Measurements from ENCODE around the gene DPH1.

The DPH1 gene

DNA sequence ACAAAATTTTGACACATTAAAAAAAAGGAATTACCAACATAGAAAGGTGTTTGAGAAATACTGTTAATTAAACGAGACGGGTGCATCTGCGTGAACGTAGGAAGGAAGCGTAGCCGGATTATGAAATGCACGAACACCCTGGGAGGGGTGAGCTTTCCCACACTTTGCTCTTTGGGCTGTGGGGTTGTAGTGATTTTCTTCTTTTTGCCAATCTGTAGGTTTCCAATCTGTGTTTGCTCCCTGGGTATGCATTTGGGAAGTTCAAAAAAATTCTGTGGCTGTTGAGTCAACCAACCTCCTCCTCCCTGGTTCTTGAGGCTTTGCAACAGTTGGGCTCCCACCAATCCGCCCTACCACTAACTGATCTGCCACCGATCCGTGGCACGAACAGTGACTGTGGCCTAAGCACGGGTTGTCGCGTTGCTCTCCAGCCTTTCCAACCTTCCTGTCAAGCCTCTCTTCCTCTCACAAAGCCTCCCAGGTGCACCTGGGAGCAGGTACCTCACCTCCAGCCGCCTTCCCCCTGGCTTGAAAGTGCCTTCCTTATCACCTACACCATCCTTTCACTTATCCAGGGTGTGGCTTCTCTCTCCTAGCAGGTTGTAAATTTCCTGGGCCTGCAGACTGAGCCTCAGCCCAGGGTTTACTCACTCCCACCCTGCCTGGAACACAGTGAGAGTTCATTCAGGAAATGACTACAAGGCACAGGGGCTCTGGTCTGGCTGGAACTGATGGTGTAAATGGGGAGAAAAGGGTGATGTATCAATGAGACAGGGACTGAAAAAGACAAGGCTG lies 21.4 kb upstream of the DPH1 start:
- peak; percentile 76 for DNase-seq

DNA sequence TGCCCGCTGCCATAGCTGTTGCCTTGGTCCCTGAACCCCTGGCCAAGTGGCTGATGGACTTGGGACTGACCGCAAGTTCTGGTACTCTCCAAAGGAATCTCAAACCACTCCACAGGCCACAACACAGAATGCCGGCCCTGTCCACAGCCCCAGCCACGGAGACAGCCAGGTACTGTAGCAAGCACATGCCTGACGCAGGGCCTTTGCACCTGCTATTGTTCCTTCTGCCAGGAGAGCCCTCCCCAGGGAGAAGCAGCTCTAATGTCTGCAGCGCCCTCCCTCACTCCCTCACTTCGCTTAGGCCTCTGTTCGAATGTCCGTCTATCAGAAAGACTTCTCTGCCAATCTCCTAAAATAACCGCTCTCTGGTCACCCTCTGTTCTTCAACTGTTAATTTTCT lies 20.2 kb upstream of the DPH1 start:
- no peak for DNase-seq

DNA sequence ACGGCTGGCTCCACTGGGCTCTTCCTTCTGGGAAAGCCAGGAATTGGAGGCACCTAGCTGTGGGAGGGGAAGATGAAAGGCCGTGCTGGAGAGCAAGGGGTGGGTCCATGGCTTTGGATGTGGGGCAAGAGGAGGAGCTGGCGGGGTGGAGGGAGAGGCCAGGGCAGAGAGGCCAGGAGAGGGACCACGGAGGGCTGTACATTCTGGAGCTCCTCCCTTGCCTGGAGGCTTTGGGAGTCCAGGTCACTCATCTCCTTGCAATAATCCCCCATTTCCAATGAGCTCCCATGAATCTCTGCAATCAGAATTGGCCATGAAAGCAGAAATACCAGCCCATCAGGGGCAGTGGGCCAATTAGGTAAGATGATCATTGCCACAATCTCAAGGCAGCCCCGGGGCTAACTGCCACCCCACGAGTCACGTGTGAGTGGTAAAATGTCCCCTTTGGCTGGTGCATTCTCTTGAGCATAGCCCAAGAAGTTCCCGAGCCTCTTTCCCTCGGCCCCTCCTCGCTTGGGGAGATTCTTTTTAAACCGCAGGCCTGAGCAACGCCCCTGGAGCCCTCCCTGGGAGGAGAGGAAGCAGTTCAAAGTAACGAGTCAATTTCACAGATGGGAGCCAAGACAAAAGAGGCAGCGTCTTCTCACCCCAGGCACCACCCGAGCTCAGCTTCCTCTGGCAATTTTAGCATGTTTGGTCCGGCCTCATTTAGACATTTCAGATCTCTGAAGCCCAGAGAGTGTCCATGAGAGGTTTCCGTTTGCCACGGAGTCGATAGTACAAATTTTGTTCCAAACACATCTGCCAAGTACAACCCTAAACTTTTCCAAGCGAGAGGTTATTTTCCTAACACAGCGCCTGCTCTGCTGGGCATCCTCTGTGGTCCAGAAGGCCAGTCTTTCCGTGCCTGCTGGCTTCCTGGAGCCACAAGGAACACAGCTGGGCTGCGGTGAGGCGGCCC lies 18.3 kb upstream of the DPH1 start:
- DNase-seq, result peak; percentile 96

DNA sequence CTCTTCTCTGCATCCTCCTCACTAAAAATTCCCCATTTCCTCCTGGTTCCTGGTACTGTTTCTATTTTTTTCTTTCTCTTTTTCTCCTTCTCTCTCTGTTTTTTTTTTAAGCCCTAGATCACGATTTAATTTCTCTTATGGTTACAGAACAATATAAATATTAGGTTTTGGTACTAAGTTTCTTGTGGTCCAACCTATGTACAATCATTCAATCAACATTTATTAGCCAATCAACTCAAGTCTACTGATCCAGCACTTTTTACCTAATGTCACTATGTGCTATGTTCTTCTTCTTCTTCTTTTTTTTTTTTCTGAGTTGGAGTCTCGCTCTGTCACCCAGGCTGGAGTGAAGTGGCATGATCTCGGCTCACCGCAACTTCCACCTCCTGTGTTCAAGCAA lies 17.5 kb upstream of the DPH1 start:
- DNase-seq, result no peak

DNA sequence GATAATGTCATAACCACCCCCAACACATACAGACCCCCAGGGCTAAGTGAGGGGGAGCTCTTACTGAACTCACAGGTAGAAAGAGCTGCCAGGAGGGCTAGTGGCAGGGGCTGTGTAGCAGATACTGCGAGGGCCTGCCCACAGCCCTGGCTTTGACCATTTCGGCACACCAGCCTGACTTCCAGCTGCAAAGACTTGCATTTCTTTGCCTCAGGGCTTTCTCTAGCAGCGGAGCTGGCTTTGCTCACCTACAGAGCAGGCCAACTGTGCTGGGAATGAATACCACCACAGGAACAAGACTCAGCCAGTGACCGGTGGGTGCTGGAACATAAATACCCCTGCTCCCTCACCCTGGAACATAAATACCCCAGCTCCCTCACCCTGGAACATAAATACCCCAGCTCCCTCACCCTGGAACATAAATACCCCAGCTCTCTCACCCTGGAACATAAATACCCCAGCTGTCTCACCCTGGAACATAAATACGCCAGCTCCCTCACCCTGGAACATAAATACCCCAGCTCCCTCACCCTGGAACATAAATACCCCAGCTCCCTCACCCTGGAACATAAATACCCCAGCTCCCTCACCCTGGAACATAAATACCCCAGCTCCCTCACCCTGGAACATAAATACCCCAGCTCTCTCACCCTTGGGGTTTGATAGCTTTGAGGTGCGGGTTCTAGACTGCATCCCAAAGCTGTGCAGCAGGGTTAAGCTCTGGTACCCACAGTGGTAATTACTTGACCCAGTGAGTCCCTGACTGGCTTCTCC lies 16.5 kb upstream of the DPH1 start:
- peak; percentile 96 for DNase-seq

DNA sequence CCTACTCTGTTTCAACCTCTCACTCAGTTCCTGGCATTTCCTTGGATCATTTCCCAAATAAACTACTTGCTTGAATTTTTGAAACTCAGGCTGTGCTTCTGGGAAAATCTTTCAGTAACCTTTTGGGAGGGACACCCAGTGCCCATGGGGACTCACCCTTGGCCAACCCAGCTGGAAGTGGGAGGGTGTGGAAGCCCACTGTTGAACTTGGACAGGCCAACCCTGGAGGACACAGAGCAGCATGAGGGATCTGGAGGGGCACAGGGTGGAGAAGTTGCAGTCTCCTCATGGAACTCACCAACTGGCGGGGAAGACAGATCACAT lies 16.0 kb upstream of the DPH1 start:
- DNase-seq, result peak; percentile 50

DNA sequence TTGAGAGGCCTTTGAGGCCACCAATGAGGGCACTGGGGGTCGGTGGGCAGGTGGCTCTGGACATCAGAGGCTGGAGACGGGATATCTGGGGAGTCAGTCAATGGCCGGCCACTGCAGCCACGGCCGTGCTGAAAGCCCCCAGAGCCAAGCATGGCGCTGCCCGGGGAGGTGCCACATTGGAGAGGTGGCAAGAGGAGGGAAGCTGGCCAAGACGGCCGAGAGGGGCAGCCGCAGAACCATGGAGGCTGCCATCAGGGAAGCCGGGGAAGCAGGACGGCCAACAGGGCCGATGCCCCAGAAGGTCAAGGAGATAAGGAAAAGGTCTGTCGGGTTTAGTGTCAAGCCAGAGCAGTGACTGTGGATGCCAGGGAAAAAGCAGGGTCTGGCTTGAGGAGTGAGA lies 14.6 kb upstream of the DPH1 start:
- no peak for DNase-seq

DNA sequence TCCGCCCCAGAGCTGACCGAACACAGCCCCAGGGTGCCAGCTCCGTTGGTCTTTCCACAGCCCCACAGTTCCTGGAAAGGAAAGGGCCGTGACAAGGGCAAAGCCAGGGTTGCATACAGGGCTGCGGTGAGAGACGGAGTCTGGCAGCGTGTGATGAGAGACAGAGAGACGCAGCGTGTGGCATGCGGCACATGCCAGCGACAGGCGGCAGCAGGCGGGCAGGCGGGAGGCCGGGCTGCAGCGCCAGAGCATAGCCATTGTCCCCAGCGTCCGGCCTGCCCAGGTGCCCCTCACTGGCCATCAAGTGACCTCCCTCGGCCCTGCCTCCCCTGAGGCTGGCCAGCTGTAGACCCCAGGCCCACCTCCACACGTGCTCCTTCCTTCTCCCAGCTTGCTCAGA lies 13.5 kb upstream of the DPH1 start:
- peak; percentile 46 for DNase-seq

DNA sequence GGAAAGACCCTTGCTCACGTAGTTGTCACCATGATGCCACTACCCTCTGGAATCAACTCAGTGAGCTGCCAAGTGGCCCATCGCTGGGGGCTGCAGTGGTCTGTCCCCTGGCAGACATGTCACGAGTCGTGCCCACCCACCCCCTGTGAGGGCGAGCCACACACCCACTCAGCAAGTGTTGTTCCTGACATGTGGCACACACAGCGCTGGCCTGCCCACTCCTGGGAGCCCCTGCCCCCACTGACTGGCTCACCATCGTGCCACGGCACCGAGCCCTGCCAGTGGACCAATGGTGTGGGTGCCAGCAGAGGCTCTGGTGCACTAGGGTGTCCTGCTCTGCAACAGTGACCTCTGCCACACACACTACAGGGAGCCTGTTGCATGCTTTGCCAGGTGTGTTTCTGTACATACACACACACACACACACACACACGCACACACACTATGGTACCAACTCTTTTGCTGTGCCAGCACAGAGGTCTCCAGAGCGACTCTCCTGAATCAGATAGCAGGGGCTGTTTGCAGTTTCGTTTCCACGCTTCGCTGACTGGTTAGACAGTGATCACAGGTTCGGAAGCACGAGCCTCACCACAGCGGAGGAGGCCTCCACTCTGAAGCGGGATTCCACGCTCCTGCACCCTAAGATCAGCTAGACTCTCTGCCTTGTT lies 12.5 kb upstream of the DPH1 start:
- peak; percentile 51 for DNase-seq

DNA sequence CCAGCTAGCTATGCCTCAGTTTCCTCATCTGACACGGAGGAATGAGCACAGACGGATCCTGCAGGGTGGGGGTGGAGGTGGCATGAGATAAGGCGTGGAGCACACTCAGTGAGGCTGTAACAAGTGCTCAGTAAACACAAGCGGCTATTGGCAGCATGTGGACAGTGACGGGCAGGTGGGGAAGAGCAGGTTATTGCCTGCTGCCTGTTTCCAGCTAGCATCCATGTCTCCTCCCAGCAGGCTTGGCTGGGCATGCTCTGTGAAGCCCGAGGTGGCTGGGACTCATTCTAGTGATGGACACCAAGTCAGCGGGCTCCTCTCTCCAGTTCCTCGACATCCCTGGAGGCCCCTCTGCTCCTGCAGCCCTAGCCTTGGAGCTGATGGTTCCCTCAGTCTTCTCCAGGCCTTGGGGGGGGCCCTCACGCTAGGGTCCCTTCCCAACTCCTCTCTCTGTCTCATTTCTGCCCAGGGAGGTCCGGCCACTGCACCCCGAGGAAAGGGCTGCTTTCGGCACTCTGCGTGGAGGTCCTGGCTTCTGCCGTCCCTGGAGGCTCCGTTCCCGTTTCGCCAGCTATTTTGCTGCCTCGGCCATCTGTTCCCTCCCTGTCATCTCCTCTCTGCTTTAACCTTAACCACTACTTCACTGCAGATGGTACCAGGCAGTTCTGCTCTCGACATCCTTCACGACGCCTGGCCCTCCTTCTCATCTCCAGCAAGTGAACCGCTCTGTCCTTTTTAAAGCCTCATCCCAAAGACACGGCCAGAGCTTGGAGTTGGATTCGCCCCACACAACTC lies 11.0 kb upstream of the DPH1 start:
- no peak for DNase-seq

DNA sequence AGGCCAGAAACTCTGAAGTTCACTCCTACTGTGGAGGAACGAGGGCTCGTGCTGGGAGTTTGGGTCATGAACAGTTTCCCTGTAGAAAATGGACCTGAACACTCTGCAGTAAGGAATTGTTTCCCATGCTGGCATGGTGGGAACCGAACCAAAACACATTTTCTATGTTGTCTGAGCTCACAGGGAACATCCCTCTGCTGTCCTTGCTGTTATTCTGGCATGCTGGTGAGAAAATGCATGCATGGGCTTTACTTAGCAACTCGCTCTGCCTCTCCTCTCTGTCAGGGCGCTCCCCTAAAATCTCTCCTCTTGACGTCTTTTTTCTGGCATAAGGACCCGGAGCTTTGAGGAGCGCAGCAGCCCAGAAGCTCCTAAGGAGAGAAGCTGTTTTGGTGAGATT lies 10.2 kb upstream of the DPH1 start:
- DNase-seq, result no peak

DNA sequence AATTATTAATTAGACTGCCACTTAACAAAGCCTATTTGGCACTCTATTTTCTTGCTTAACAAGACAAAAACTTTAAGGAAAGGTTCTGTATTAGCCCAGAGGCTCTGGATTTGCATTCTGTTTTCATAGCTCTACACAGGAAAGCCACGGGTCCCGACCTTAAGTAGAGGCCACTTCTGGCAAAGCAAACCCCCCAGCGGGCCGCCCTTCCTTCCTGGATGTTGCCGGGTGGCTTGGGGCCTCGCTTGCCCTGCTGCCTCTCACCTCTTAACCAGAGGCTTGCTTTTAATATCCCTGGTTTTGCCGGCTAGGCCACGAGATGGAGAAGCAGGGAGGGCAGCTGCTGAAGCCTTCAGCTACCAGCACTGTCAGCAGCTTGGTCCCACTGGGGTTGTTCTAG lies 9.2 kb upstream of the DPH1 start:
- DNase-seq, result no peak

DNA sequence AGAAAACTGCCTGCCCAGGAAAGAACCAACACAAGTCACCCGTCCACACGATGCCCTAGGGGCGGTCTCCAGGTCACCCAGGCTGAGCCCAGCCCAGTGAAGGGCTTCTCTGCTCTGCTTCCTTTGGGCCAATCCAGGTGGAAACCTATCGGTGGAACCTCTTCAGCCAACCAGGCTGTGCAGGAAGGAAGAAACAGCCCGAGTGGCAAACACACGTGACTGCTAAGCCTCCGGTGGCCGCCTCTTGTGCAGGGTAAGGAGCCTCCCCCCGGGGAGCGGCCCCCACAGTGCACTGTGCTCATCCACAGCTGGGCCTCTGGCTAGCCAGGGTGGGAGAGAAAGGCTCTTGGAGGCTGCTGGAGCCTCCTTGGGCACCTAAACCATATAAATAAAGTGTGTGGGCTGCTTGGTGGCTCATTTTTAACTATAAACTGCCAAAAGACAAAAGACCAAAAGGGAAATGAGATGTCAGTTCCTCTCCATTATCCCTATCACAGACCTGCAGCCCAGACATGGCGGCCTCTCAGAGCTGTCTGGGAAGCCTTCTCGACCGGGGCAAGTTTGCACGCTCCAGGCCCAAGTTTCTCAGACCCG lies 7.2 kb upstream of the DPH1 start:
- peak; percentile 52 for DNase-seq

DNA sequence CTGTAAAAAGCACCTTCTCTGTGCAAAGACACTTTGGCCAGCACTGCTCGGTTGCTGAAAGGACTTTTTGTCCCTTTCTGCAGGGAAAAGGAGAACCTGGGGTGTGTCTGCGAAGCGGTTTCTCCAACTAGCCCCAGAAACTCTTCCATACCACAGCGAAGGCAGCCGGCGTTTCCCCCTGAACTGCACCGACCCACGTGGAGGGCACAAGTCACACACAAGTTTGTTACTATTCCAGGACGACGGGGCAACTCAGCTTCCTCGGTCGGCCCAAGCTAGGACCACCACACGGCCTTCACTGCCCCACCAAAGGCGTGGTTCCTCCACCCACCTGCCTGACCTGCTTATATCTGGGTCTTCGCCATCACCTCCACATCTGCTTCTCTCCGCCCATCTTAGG lies 6.7 kb upstream of the DPH1 start:
- DNase-seq, result no peak

DNA sequence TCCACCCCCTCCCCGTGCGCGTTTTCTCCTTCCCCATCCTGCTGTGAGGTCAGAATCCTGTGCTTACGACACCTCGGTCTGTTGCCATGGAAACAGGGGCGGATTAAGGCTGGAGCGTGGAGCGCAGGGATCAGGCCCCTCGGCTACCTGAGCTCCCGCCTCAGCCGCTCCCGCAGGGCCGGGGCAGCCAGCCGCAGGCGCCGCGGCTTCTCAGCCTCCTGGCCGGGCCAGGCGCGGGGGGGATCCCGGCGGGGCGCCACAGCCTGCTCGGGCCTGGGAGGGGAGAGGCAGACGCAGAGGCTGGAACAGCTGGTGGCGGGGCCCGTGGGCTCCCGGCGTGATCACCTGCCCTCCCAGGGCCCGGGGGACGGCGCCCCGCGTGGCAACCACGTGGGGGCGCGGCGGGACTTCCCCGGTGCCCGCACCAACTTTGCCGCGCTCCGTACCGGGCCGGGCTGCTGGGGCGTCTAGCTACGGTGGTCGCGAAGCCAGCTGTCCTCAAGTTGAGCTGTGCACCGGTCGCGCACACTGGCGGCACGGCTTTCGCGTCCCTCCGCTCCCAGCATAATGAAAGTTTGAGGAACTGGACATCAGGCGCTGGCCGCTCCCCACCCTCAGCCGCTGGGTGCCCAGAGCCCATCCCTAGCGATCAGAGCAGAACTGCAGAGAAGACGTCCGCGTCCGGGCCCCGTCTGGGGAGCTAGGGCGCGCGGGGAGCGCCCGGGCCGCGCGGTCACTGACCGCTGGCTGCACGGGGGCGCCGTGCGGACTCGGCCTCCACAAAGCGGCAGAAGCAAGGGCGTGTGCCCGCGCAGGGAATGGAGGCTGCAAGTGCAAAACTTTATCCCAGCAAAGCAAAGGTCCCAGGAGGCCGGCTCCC lies 6.0 kb upstream of the DPH1 start:
- peak; percentile 82 for DNase-seq

DNA sequence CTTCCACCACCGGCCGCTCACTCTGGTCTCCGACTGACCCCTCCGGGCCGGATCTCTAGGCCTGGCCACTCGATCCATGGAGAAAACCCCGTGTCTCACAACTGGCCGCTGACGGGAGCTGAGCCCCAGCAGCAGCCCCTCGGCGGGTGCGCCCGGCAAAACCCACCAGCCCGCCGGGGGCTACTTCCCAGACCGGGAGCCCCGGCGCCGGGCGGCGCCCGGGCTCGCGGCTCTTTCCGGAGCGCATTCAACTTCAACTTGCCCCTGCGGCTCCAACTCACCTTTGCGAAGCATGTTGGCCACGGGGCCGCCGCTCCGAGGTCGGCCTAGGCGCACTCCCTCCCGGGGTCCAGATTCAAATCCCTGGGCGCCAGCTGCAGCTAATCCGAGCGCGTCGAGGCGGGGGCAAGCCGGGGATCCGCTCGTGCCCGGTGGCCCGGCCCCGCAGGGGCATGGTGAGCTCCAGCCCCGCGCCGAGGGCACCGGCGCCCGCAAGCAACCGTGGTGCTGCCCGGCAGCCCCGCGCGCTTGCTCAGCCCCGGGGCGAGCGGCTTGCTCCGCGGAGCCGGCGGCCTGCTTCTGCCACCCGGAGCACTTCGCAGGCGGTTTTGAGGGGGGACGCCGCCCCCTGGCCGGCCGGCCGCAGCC lies 5.3 kb upstream of the DPH1 start:
- DNase-seq, result no peak

DNA sequence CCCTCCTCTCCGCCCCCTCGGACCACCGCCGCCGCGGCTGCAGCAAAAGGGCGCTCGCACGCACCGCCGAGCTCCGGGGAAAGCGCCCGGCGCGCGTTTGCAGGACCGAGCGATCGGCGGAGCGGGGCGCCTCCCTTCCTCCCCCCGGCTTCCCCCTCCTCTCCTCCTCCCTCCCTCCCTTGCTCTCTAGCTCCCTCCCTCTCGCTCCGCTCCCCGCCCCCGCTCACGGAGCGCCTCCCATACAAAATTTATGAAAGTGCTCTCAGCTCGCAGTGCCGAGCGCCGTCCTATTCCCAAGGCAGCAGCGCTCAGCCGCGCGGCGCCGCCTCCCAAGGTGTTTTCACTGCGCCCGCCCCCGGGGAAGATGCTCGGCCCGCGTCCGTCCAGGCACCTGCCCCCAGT lies 4.7 kb upstream of the DPH1 start, which contains the start of gene RTN4RL1:
RTN4RL1 (minus strand) TSS at position 115 of the 402 bp plus-strand sequence. CDS start 469 bp downstream, outside the sequence.
- DNase-seq, result peak; percentile 78

DNA sequence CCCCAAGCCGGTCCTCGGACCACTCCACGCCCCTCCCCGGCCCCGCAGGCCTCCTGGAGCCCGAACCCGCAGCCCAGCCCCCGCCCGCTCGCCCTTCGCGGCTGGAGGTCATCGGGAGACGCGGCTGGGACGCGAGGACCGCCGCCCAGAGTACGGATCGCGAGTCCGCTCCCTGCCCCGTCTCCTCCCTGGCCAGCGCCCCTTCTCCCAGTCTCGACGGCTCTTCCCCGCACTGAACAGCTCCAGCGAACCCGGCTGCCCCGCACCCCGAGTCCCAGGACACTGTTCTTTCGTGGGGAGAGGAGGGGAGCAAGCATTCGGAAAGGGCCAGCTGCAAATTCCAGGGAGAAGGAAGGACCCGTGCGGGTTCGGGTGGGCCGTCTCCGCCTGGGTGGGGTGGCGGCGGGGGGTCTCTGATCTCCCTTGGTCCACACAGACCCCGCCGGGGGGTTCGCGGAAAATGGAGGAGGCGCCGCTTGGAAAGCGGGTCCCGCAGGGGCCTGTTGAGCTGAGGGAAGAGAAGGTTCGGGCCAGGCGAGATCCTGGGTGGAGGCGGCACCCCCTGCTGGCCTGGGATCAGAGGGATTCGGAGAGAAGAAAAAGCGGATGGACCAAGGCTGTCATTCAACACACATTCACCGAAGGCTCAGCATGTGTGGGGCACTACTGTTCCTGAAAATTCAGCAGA lies 4.2 kb upstream of the DPH1 start:
- peak; percentile 94 for DNase-seq
